Fibroblast of skin of right quadriceps (primary cell): ENCODE measurements around the gene CBLN2.
A peak's percentile ranks its signal among the peaks of the same experiment; 100 is the strongest.

Experiments used
- DNase-seq: peaks from one replicate; pipeline ENCODE4 v3.0.0-alpha.2; 2013

The CBLN2 gene

DNA sequence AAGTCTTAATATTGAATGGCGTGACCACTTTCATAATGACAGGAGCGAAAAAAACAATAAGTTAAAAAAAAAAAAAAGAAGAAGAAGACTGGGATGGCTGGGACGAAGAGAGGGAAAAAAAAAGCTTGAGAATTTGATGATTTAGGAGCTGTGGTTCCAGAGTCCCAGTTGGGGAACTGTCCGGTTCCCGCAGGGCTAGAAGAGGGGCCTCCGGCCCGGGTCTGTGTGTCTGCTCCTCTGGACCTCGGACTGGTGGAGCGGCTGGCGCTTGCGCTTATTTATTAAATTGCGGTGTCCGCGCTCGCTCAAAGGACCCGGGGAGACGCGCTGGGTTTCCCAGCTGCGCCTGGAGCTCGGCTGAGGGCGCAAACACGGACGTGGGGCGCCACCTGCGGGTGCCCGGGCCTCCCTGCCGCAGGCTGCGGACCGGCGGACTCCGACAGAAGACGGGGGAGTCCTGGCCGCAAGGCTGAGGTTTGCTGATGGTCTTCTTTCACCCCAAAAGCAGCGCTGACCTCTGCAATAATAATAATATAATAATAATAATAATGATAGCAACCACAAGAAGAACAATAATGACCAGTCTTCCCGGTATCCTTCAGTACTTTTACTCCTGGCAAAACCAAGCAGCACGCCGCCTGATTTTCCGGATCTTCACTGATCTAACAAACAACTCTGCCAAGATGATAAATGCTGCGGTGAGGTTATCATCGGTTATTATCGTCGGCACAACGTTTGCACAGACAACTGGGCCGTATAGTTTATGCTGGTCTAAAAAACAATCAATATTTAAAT lies at the start of gene CBLN2:
TSS of gene CBLN2 (minus strand) at position 251 of the 795 bp plus-strand sequence. CDS start 2,182 bp downstream, outside the sequence.
- DNase-seq = peak; percentile 60

GRCh38 chr18:72588360-72588759 lies 44.2 kb upstream of the CBLN2 start:
- no peak for DNase-seq

GRCh38 chr18:72584787-72585186 lies 40.6 kb upstream of the CBLN2 start:
- no peak for DNase-seq

GRCh38 chr18:72581976-72582375 lies 37.8 kb upstream of the CBLN2 start:
- DNase-seq = no peak

DNA sequence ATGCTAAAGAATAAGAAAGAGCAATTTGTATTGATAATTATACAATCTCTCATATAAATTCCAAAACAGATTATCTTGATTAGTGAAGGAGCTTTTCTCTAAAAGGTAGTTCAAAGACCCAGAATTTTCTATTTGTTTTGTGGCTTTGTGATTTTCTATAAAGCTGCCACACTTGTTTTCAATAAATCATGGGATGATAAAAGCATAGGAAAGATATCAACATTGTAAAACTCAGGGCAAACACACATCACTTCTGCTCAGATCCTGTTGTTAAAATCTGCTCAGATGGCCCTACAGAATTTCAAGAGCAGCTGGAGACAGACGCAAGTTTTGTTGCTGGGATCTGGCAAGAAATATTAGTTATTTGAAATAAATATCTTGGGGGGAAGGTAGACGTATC lies 28.8 kb upstream of the CBLN2 start:
- no peak for DNase-seq

DNA sequence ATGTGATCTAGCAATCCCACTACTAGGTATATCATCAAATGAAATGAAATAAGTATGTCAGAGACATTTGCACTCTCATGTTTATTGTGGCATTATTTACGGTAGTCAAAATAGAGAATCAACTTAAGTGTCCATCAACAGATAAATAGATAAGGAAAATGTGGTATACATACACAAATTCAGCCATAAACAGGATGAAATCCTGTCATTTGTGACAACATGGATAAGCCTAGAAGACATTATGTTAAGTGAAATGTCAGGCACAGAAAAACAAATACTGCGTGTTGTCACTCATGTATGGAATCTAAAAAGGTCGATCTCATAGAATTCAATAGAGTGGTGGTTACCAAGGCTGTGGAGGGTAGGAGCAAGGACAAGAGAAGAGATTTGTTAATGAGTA lies 22.1 kb upstream of the CBLN2 start:
- DNase-seq = no peak

- no peak for DNase-seq
Observed at GRCh38 chr18:72555968-72556367, 11.8 kb upstream of the CBLN2 start.

- DNase-seq = no peak
Observed at GRCh38 chr18:72555101-72555500, 11.0 kb upstream of the CBLN2 start.

DNA sequence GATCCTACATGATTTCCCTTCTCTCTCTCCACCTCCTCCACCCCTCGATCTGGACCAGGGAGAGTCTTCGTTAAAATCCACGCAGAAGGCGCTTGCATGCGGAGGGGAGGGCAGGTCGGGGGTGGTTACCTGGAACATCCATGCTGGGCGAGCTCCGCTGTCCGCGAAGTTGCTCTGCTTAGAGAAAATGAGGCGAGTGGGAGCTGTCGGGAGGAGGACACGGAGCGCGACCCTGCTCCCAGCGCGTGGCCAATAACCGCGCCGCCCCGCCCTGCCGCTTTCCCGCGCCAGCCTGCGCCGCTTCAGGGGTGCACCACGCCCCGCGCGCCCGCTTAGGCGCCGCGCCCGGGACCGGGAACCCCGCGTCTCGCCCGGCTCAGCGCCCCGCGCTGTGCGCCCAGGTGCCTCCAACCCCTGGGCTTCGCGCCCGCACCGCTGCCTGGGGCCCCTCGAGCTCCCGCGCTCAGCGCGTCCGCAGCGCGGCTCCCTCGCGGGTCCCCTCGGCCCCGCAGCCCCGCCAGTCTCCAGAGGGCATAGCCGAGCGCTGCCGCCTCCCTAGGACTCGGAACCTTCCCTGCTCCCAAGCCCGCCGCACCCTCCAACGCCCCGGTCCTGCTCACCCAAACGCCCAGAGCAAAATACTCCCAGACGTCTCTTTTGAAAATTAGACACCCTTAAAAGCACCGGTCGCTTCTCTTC lies 636 bp downstream of the CBLN2 start:
- no peak for DNase-seq

DNA sequence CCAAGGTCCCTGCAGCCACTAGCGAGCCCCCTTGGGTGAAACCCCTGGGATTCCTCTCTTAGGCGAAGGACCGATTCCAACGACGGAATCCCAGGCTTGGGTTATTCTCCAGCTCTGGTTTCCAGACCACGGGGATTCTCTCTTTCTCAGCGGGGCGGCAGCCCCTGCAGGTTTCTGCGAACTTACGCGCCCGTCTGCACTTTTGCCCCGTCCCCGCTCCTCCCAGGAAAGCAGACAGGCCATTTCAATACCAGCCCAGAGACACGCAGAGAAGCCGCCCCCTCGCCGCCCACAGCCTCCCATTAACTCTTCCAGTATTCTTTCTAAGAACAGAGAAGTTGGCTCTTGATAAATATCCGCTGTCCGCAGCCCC lies 1.2 kb downstream of the CBLN2 start:
- no peak for DNase-seq

DNA sequence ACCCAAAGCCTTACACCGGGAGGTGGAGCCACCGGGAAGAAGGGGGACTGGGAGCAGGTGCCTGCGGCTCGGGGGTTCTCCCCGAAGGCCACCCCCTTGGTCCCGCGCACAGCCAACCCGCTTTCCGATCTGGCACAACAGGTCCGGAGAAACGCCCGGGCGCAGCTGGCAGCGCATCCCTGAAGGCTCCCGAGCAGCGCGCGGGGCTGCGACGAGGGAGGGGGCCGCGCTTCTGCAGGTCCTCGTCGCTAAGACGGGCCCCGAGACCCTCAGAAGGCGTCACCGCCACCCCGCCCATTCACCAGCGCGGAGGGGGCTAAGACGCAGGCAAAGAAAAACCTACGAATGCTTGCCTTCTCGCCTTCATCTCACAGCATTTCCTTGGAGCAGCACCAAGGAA lies 1.8 kb downstream of the CBLN2 start:
- DNase-seq = no peak

DNA sequence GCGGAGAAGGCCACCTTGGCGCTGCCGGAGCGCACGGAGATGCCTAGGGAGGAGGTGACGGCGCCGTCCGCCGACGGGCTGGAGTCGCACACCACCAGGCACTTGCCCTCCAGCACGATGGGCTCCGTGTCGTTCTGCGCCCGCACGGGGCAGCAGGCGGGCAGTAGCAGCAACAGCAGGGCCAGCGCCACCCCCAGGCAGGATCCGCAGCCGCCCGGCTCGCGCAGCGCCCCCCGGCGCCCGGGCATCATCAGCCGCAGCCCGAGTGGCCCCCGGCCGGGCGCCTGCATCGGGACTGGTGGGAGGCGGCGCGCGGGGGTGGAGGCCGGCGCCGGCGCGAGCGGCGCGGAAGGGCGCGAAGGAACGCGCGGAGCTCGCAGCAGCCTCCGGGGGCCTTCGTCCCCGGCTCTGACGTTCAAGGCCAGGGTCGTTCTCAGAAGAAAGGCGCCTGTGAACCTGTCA lies 2.2 kb downstream of the CBLN2 start:
- no peak for DNase-seq

DNA sequence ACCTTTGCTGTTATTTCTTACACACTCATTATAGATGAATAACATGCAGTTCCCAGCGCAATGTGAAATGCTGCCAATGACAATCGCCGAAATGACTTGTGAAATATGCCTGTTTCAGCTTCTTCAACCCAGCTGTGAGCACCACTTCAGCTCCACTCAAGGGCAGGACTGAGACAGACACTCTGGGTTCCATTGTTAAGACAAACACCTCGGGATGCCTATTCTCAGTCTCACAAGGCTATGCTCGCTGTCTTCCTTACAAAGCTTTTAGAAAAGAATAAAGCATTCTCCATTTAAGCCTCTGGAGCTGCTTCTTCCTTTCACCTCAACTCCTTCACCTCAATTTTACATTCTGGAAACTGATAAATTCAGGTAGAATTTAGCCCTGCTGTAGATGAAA lies 4.2 kb downstream of the CBLN2 start:
- DNase-seq = no peak

DNA sequence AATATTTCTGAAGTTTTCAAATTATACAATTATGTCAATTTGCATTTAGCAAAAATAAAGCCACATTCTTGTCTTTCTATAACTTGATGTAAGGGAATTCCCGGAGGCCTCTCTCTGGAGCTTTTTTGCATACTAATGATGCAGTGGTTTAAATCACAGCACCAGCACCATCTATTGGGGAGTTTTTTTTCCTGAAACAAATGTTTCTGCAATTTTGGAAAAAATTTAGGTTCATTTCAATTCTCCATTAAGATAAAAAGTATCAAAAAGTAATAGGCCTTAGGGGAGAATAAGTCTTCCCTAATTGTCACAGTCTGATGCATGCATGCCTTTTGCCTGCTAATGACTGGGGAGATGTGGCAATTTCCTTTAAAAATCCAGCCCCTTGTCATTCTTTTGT lies 13.5 kb downstream of the CBLN2 start:
- no peak for DNase-seq

DNA sequence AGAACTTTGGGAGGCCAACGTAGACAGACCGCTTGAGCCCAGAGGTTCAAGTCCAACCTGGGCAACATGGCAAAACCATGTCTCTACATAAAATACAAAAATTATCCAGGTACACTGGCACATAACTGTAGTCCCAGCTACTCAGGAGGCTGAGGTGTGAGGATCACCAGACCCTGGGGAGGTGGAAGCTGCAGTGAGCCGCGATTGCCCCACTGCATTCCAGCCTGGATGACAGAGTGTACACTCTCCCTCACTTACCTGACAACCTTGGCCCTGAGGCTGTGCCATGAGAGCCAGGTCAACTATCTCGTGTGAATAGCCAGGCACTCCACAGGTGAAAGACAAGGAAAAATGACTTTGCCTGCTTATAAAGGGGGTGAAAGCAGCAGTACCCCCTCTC lies 39.3 kb downstream of the CBLN2 start:
- no peak for DNase-seq

- no peak for DNase-seq
Observed at GRCh38 chr18:72502671-72503431, 41.3 kb downstream of the CBLN2 start.

GRCh38 chr18:72492497-72492896 lies 51.6 kb downstream of the CBLN2 start:
- DNase-seq = no peak
